ENCODE measurements around the gene SCFD2. TPM values are rescaled to one million over a fixed set of nuclear protein-coding genes. Genes with fewer than 3 reads are reported as not detected.

The SCFD2 gene
- total and polyA plus RNA-seq, 2 donors: 5.0 to 12.1 TPM

GRCh38 chr4:52904421-52904820 lies 461.4 kb downstream of the SCFD2 start:
- WGBS: 98% methylated on average over 4 of the region's 4 CpGs
- H3K4me1 ChIP-seq (ENCODE audit: control insufficient read depth in 2 of 2, insufficient read depth in 2 of 2, low read length in 2 of 2): no peaks in the 10 kb centered on the region
- no peaks in the 10 kb centered on the region for H3K36me3 ChIP-seq (ENCODE audit: control insufficient read depth in 2 of 2, insufficient read depth in 2 of 2, low read length in 1 of 2)
- no peaks in the 10 kb centered on the region for H3K27me3 ChIP-seq (ENCODE audit: control insufficient read depth in 2 of 2, insufficient read depth in 1 of 2, low read length in 1 of 2)
- H3K4me3 ChIP-seq (ENCODE audit: low read length in 2 of 2): no peak overlapping the region
- no peak for DNase-seq (ENCODE audit: low read depth in 6 of 9, low spot score in 9 of 9)
- no peak overlapping the region for H3K27ac ChIP-seq (ENCODE audit: low read depth in 1 of 2, low read length in 1 of 2)
- peaks cover 0 to 9% of the 10 kb centered on the region in 2 donors for H3K9me3 ChIP-seq (ENCODE audit: control insufficient read depth in 2 of 2, insufficient read depth in 1 of 2, low read length in 1 of 2)

GRCh38 chr4:52903273-52903672 lies 462.6 kb downstream of the SCFD2 start:
- Histone ChIP-seq H3K9me3 (ENCODE audit: control insufficient read depth in 2 of 2, insufficient read depth in 1 of 2, low read length in 1 of 2) (peaks cover 0 to 9% of the 10 kb centered on the region in 2 donors), H3K4me1 (ENCODE audit: control insufficient read depth in 2 of 2, insufficient read depth in 2 of 2, low read length in 2 of 2) (no peaks in the 10 kb centered on the region), H3K4me3 (ENCODE audit: low read length in 2 of 2) (no peak overlapping the region), H3K27ac (ENCODE audit: low read depth in 1 of 2, low read length in 1 of 2) (no peak overlapping the region), H3K27me3 (ENCODE audit: control insufficient read depth in 2 of 2, insufficient read depth in 1 of 2, low read length in 1 of 2) (no peaks in the 10 kb centered on the region), H3K36me3 (ENCODE audit: control insufficient read depth in 2 of 2, insufficient read depth in 2 of 2, low read length in 1 of 2) (no peaks in the 10 kb centered on the region)
- 98% methylated on average over 4 of the region's 4 CpGs for WGBS
- DNase-seq (ENCODE audit: low read depth in 6 of 9, low spot score in 9 of 9): no peak

- no peaks in the 10 kb centered on the region for H3K9me3 ChIP-seq (ENCODE audit: control insufficient read depth in 2 of 2, insufficient read depth in 1 of 2, low read length in 1 of 2)
- H3K27me3 ChIP-seq (ENCODE audit: control insufficient read depth in 2 of 2, insufficient read depth in 1 of 2, low read length in 1 of 2): no peaks in the 10 kb centered on the region
- DNase-seq (ENCODE audit: low read depth in 6 of 9, low spot score in 9 of 9): peak in 6 of 9 donors; percentile 30 to 70 (median 41)
- no peaks in the 10 kb centered on the region for H3K36me3 ChIP-seq (ENCODE audit: control insufficient read depth in 2 of 2, insufficient read depth in 2 of 2, low read length in 1 of 2)
- WGBS: 71% methylated on average over 1 of the region's 1 CpG
- no peak overlapping the region for H3K27ac ChIP-seq (ENCODE audit: low read depth in 1 of 2, low read length in 1 of 2)
- H3K4me3 ChIP-seq (ENCODE audit: low read length in 2 of 2): no peak overlapping the region
- peaks cover 0 to 11% of the 10 kb centered on the region in 2 donors for H3K4me1 ChIP-seq (ENCODE audit: control insufficient read depth in 2 of 2, insufficient read depth in 2 of 2, low read length in 2 of 2)
These were observed 471.4 kb downstream of the SCFD2 start for GRCh38 chr4:52894443-52894842.

GRCh38 chr4:52892880-52893279 lies 473.0 kb downstream of the SCFD2 start:
- WGBS: 96% methylated on average over 3 of the region's 3 CpGs
- H3K9me3 ChIP-seq (ENCODE audit: control insufficient read depth in 2 of 2, insufficient read depth in 1 of 2, low read length in 1 of 2): no peaks in the 10 kb centered on the region
- no peak overlapping the region for H3K27ac ChIP-seq (ENCODE audit: low read depth in 1 of 2, low read length in 1 of 2)
- H3K36me3 ChIP-seq (ENCODE audit: control insufficient read depth in 2 of 2, insufficient read depth in 2 of 2, low read length in 1 of 2): no peaks in the 10 kb centered on the region
- no peak for DNase-seq (ENCODE audit: low read depth in 6 of 9, low spot score in 9 of 9)
- H3K4me1 ChIP-seq (ENCODE audit: control insufficient read depth in 2 of 2, insufficient read depth in 2 of 2, low read length in 2 of 2): peaks cover 0 to 11% of the 10 kb centered on the region in 2 donors
- H3K4me3 ChIP-seq (ENCODE audit: low read length in 2 of 2): no peak overlapping the region
- no peaks in the 10 kb centered on the region for H3K27me3 ChIP-seq (ENCODE audit: control insufficient read depth in 2 of 2, insufficient read depth in 1 of 2, low read length in 1 of 2)

GRCh38 chr4:52891743-52892142 lies 474.1 kb downstream of the SCFD2 start:
- Histone ChIP-seq H3K27me3 (ENCODE audit: control insufficient read depth in 2 of 2, insufficient read depth in 1 of 2, low read length in 1 of 2) (no peaks in the 10 kb centered on the region), H3K27ac (ENCODE audit: low read depth in 1 of 2, low read length in 1 of 2) (no peak overlapping the region), H3K9me3 (ENCODE audit: control insufficient read depth in 2 of 2, insufficient read depth in 1 of 2, low read length in 1 of 2) (no peaks in the 10 kb centered on the region), H3K4me3 (ENCODE audit: low read length in 2 of 2) (no peak overlapping the region), H3K36me3 (ENCODE audit: control insufficient read depth in 2 of 2, insufficient read depth in 2 of 2, low read length in 1 of 2) (no peaks in the 10 kb centered on the region), H3K4me1 (ENCODE audit: control insufficient read depth in 2 of 2, insufficient read depth in 2 of 2, low read length in 2 of 2) (peaks cover 0 to 11% of the 10 kb centered on the region in 2 donors)
- DNase-seq (ENCODE audit: low read depth in 6 of 9, low spot score in 9 of 9): no peak
- 88% methylated on average over 1 of the region's 1 CpG for WGBS

GRCh38 chr4:52890521-52890791 lies 475.4 kb downstream of the SCFD2 start:
- Histone ChIP-seq H3K27ac (ENCODE audit: low read depth in 1 of 2, low read length in 1 of 2) (no peak overlapping the region), H3K36me3 (ENCODE audit: control insufficient read depth in 2 of 2, insufficient read depth in 2 of 2, low read length in 1 of 2) (no peaks in the 10 kb centered on the region), H3K27me3 (ENCODE audit: control insufficient read depth in 2 of 2, insufficient read depth in 1 of 2, low read length in 1 of 2) (no peaks in the 10 kb centered on the region), H3K9me3 (ENCODE audit: control insufficient read depth in 2 of 2, insufficient read depth in 1 of 2, low read length in 1 of 2) (peaks cover 4 to 11% of the 10 kb centered on the region in 2 donors), H3K4me3 (ENCODE audit: low read length in 2 of 2) (no peak overlapping the region), H3K4me1 (ENCODE audit: control insufficient read depth in 2 of 2, insufficient read depth in 2 of 2, low read length in 2 of 2) (peaks cover 0 to 11% of the 10 kb centered on the region in 2 donors)
- 84% methylated on average over 1 of the region's 1 CpG for WGBS
- DNase-seq (ENCODE audit: low read depth in 6 of 9, low spot score in 9 of 9): no peak

DNA sequence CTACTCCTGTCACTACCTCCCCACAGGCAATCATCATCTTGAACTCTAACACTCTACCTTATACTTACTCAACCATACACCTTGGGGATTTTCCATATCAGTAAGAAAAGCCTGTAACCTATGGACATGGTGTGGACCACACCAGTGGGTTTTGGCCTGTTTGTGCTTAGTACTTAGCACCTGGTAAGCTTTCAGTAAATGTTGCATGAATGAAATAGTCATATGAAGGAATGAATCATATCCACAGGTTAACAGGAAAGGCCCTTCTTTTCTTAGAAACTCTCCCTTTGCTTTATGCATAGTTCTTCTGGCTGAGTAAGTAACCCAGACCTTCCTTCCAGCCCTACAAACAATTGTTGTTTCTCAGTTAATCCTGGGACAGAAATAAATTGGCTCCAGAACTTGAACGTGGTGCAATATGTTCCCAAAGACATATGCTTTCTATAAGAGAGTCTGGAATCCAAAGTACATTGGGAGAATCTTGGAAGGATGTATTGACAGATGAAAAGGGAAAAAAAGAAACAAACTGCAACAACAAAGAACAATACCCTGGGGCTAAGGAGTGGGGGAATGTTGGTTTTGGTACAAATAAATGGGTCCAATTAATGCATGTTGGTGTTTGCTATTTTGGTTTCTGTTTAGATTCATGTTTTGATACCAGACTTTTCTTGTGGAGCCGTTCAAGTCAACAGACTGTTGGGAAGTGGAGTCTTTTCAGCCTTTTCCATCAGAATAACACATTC lies 475.9 kb downstream of the SCFD2 start:
- WGBS: 86% methylated on average over 2 of the region's 2 CpGs
- H3K27ac ChIP-seq (ENCODE audit: low read depth in 1 of 2, low read length in 1 of 2): no peak overlapping the region
- DNase-seq (ENCODE audit: low read depth in 6 of 9, low spot score in 9 of 9): no peak
- peaks cover 4 to 13% of the 10 kb centered on the region in 2 donors for H3K9me3 ChIP-seq (ENCODE audit: control insufficient read depth in 2 of 2, insufficient read depth in 1 of 2, low read length in 1 of 2)
- no peaks in the 10 kb centered on the region for H3K36me3 ChIP-seq (ENCODE audit: control insufficient read depth in 2 of 2, insufficient read depth in 2 of 2, low read length in 1 of 2)
- no peak overlapping the region for H3K4me3 ChIP-seq (ENCODE audit: low read length in 2 of 2)
- no peaks in the 10 kb centered on the region for H3K27me3 ChIP-seq (ENCODE audit: control insufficient read depth in 2 of 2, insufficient read depth in 1 of 2, low read length in 1 of 2)
- peaks cover 0 to 11% of the 10 kb centered on the region in 2 donors for H3K4me1 ChIP-seq (ENCODE audit: control insufficient read depth in 2 of 2, insufficient read depth in 2 of 2, low read length in 2 of 2)

- Histone ChIP-seq H3K27ac (ENCODE audit: low read depth in 1 of 2, low read length in 1 of 2) (no peak overlapping the region), H3K9me3 (ENCODE audit: control insufficient read depth in 2 of 2, insufficient read depth in 1 of 2, low read length in 1 of 2) (peaks cover 4 to 13% of the 10 kb centered on the region in 2 donors), H3K4me3 (ENCODE audit: low read length in 2 of 2) (no peak overlapping the region), H3K27me3 (ENCODE audit: control insufficient read depth in 2 of 2, insufficient read depth in 1 of 2, low read length in 1 of 2) (no peaks in the 10 kb centered on the region), H3K36me3 (ENCODE audit: control insufficient read depth in 2 of 2, insufficient read depth in 2 of 2, low read length in 1 of 2) (no peaks in the 10 kb centered on the region), H3K4me1 (ENCODE audit: control insufficient read depth in 2 of 2, insufficient read depth in 2 of 2, low read length in 2 of 2) (peaks cover 0 to 5% of the 10 kb centered on the region in 2 donors)
- WGBS: 99% methylated on average over 2 of the region's 2 CpGs
- no peak for DNase-seq (ENCODE audit: low read depth in 6 of 9, low spot score in 9 of 9)
These were observed 476.5 kb downstream of the SCFD2 start for GRCh38 chr4:52889354-52889753.

DNA sequence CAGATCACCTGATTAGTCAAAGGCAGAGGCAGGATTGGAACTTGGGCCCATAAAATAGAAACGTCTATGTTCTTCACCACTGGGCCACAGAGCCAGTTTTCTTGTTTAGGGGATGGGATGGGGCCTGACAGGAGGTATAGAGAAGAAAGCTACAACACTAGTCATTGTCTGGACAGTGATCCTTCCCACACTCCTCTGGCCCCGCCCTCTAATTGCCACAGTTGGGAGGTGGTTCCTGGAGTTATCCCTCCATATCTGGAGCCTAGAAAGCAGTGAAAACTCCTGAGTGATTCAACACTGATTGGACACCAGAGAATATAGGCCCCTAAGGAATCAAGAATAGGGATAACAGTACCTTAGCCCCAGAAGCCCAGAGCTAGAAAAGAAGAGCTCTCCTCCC lies 480.9 kb downstream of the SCFD2 start:
- no peak for DNase-seq (ENCODE audit: low read depth in 6 of 9, low spot score in 9 of 9)
- H3K27me3 ChIP-seq (ENCODE audit: control insufficient read depth in 2 of 2, insufficient read depth in 1 of 2, low read length in 1 of 2): no peaks in the 10 kb centered on the region
- no peaks in the 10 kb centered on the region for H3K36me3 ChIP-seq (ENCODE audit: control insufficient read depth in 2 of 2, insufficient read depth in 2 of 2, low read length in 1 of 2)
- peaks cover 0 to 10% of the 10 kb centered on the region in 2 donors for H3K4me1 ChIP-seq (ENCODE audit: control insufficient read depth in 2 of 2, insufficient read depth in 2 of 2, low read length in 2 of 2)
- 97% methylated on average over 2 of the region's 2 CpGs for WGBS
- no peak overlapping the region for H3K4me3 ChIP-seq (ENCODE audit: low read length in 2 of 2)
- peaks cover 4 to 13% of the 10 kb centered on the region in 2 donors for H3K9me3 ChIP-seq (ENCODE audit: control insufficient read depth in 2 of 2, insufficient read depth in 1 of 2, low read length in 1 of 2)
- H3K27ac ChIP-seq (ENCODE audit: low read depth in 1 of 2, low read length in 1 of 2): no peak overlapping the region
